ENCODE measurements around the gene SYTL1.

DNA sequence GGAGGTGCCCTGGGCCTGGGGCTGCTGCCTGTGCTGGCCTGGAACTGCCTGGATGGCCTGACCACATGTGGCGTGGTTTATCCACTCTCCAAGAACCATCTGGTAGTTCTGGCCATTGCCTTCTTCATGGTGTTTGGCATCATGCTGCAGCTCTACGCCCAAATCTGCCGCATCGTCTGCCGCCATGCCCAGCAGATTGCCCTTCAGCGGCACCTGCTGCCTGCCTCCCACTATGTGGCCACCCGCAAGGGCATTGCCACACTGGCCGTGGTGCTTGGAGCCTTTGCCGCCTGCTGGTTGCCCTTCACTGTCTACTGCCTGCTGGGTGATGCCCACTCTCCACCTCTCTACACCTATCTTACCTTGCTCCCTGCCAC, 52.4 kb downstream of the SYTL1 start:
- TF ChIP-seq ZNF274 (IDR thresholded peaks at IDR 0.05; ENCODE audit: low read depth, low read length) (no peak), CEBPB (IDR thresholded peaks at IDR 0.05; ENCODE audit: low read depth) (no peak), POLR2A (IDR thresholded peaks at IDR 0.05; ENCODE audit: borderline replicate concordance, extremely low read depth, insufficient read depth, insufficient read length) (no peak), FOSL1 (IDR thresholded peaks at IDR 0.05; ENCODE audit: low read depth) (no peak)
- TF ChIP-seq, protein P1, sequence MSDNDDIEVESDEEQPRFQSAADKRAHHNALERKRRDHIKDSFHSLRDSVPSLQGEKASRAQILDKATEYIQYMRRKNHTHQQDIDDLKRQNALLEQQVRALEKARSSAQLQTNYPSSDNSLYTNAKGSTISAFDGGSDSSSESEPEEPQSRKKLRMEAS (IDR thresholded peaks at IDR 0.05), result no peak
- TF ChIP-seq, protein P2, sequence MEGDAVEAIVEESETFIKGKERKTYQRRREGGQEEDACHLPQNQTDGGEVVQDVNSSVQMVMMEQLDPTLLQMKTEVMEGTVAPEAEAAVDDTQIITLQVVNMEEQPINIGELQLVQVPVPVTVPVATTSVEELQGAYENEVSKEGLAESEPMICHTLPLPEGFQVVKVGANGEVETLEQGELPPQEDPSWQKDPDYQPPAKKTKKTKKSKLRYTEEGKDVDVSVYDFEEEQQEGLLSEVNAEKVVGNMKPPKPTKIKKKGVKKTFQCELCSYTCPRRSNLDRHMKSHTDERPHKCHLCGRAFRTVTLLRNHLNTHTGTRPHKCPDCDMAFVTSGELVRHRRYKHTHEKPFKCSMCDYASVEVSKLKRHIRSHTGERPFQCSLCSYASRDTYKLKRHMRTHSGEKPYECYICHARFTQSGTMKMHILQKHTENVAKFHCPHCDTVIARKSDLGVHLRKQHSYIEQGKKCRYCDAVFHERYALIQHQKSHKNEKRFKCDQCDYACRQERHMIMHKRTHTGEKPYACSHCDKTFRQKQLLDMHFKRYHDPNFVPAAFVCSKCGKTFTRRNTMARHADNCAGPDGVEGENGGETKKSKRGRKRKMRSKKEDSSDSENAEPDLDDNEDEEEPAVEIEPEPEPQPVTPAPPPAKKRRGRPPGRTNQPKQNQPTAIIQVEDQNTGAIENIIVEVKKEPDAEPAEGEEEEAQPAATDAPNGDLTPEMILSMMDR (IDR thresholded peaks at IDR 0.05 in 2 of 3, conservative IDR thresholded peaks at IDR 0.05 in 1 of 3; ENCODE audit: borderline replicate concordance in 1 of 3, insufficient read depth in 1 of 3, low read depth in 2 of 3, low read length in 2 of 3), result no peak
